ENCODE measurements around the gene EHF.
"Not testable (repeated sequence)": the region's sequence is repeated elsewhere in the genome, so short reads cannot be mapped to it uniquely, and the experiment has no call there.

Gene EHF

GRCh38 chr11:34665077-34665835, 44.4 kb downstream of the EHF start:
- no peak for DNase-seq (ENCODE audit: low read depth in 2 of 2, low spot score in 1 of 2)

- DNase-seq (ENCODE audit: low read depth in 2 of 2, low spot score in 1 of 2), result no peak
Observed at GRCh38 chr11:34667810-34668582, 47.1 kb downstream of the EHF start.

GRCh38 chr11:34668583-34669053, 47.7 kb downstream of the EHF start:
- DNase-seq (ENCODE audit: low read depth in 2 of 2, low spot score in 1 of 2), result no peak

DNA sequence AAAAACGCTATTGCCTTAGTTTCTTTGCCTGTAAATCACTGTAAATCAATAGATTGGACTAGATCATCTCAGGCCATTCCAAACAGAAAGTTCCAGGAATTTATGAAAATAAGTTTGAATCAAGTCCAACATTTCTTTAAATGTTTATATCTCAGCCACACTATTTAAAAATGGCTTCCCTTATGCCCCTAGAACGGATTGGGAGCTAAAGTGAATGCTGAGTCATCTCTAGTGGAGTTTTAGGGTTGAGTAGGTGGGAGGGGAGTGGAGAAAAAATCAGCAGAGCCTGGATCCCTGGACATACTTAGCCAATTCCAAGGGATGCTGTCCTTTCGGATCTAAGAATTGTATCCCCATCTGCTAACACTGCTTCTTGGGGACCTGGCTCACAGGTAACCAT, 48.6 kb downstream of the EHF start:
- no peak for DNase-seq (ENCODE audit: low read depth in 2 of 2, low spot score in 1 of 2)

DNA sequence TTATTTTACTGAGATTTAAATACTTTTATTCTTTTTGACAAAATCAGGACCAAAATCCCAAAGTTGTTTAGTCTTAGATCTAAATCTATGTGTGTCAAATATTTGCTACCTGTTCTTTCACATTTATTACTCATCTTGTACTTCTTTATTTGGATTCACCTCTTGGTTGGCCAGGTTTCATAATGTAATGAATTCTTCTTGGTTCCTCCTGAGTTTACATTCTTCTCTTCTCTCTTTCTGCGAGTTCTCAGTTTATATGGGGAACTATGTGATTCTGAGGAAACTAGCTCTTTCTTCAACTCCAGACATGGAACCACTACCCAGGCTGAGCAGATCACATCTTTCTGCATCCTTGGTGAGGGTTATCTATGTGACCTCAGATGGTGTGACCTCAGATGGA, 50.2 kb downstream of the EHF start:
- no peak for DNase-seq (ENCODE audit: low read depth in 2 of 2, low spot score in 1 of 2)

DNA sequence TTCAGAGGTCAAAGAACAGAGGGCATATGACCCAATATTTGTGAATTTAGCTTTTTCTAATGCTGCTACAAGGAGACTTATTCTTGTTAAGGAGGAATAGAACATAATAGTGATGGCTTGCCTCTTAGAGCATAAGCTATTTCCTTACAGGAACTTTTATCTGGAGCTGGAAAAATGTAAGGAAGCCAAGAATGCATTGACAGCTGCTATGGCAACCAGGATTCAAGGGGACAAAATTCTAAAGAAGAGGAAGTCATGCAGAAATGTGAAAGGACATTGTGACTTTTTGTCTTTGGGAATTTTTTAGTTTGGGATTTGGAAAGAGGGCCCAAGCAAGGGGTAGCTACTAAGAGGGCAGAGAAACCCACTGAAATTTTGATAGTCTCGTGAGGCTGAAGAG, 51.1 kb downstream of the EHF start:
- no peak for DNase-seq (ENCODE audit: low read depth in 2 of 2, low spot score in 1 of 2)

- DNase-seq (ENCODE audit: low read depth in 2 of 2, low spot score in 1 of 2), result no peak
Observed at GRCh38 chr11:34674038-34674437, 53.1 kb downstream of the EHF start.

GRCh38 chr11:34676227-34676626, 55.3 kb downstream of the EHF start:
- DNase-seq (ENCODE audit: low read depth in 2 of 2, low spot score in 1 of 2), result no peak

DNA sequence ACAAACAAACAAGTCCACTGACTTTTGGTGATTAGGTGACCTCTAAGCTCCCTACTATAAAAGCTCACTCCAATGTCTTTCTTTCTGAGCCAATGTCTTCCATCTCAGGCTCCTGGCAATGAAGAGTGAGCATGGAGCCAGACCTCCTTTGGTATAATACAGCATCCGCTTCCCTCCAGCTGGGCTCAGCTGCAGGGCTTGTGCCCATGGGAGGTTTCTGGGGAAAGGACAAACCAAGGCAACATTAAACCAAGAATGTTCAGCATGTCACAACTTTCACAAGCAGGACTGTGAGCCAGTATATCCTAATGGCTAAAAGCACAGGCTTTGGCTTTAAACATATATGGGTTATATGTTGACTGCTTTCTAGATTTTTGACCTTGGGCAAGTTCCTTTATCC, 58.8 kb downstream of the EHF start:
- DNase-seq (ENCODE audit: low read depth in 2 of 2, low spot score in 1 of 2), result no peak

DNA sequence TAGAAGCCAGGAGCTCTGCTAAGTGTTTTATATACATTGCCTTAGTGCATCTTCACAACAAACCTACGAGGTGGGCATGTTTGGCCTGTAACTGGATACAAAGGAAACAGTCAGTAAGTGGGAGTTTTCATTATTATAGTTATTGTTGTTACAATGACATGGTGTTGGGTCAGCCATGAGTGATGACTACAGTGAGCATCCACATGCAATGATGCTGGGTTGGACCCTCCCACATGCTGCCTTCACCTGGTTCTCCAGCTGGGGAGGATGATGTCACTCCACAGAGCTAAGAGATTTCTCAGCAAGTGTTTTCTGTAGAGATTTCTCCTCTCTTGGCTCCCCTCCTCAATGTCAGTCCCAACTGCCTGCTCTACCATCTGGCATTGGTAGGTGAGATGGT, 59.3 kb downstream of the EHF start:
- DNase-seq (ENCODE audit: low read depth in 2 of 2, low spot score in 1 of 2), result no peak

- DNase-seq (ENCODE audit: low read depth in 2 of 2, low spot score in 1 of 2), result no peak
Observed at GRCh38 chr11:34680918-34681586, 60.2 kb downstream of the EHF start.

DNA sequence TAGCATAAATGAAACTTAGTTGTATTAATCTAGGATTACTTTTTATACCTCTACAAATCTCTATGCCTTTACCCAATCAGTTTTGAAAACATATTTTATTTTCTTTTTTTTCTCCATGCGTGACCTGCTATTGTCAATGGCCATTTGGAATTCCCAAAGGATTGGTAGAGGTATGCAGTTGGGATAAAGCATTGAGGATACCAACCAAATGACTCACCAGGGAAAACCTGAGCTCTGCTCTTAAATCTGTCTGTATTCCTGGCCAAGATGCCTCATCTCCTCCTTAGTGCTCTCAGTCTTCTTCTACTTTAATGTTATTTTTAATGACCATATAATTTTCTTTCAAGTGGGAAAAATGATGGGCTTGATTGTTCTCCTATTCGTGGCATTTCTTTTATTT, 61.9 kb downstream of the EHF start:
- DNase-seq (ENCODE audit: low read depth in 2 of 2, low spot score in 1 of 2), result no peak

DNA sequence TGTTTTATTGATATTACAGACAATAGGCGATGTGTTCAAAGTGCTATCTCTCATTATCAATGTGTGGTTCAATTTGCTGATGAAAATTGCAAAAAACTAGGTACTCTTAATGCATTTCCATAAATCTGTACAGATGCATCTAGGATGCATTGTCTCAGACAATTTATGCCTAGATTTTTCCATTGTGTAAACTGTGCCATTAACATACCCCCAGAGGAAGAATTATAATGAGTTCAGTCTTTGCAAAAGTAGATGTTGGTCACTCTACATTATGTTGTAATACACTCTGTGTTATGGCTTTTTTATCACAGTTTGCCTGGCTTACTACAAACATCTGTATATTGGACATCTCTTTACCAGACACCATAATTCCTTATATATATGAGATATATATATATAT, 62.5 kb downstream of the EHF start:
- no peak for DNase-seq (ENCODE audit: low read depth in 2 of 2, low spot score in 1 of 2)

DNA sequence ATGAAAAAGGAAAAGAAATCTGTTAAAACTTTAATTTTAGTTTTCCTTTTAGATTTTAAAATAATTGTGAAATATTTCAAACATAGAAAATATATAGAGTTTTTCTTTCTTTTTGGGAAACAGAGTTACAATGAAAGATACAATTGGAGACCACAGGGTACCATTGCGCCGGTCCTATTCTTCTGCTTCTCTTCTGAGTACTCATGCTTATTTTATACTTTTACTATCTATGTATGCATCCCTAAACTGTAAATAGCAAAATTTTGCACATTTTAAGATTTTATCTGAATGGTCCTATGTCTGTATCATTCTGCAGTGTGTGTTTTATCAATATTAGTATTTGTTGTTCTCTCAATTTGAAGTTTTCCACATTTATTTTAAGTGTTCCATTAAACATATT, 65.0 kb downstream of the EHF start:
- no peak for DNase-seq (ENCODE audit: low read depth in 2 of 2, low spot score in 1 of 2)

DNA sequence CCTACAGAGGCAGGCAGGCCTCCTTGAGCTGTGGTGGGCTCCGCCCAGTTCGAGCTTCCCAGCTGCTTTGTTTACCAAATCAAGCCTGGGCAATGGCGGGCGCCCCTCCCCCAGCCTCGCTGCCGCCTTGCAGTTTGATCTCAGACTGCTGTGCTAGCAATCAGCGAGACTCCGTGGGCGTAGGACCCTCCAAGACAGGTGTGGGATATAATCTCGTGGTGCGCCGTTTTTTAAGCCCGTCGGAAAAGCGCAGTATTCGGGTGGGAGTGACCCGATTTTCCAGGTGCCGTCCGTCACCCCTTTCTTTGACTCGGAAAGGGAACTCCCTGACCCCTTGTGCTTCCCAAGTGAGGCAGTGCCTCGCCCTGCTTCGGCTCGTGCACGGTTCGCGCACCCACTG, 71.4 kb downstream of the EHF start:
- not testable (repeated sequence) for DNase-seq (ENCODE audit: low read depth in 2 of 2, low spot score in 1 of 2)

DNA sequence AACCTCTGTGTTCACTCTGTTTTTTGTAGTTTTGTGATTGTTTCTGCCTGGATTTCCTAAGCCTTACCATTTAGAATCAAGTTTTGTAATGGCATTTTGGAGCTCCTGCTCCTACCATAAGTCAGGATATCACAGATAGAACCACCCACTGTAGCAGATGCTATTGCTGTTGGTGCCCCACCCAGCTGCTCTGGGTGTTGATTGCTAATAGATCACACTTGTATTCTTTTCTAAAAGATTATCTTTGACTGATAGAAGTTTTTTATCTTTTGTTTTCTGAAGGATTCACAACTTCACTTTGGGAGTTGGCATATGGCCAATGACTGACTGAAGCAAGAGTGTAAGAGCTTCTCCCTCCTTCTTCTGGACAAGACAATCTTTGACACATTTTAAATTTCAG, 76.0 kb downstream of the EHF start:
- DNase-seq (ENCODE audit: low read depth in 2 of 2, low spot score in 1 of 2), result no peak

DNA sequence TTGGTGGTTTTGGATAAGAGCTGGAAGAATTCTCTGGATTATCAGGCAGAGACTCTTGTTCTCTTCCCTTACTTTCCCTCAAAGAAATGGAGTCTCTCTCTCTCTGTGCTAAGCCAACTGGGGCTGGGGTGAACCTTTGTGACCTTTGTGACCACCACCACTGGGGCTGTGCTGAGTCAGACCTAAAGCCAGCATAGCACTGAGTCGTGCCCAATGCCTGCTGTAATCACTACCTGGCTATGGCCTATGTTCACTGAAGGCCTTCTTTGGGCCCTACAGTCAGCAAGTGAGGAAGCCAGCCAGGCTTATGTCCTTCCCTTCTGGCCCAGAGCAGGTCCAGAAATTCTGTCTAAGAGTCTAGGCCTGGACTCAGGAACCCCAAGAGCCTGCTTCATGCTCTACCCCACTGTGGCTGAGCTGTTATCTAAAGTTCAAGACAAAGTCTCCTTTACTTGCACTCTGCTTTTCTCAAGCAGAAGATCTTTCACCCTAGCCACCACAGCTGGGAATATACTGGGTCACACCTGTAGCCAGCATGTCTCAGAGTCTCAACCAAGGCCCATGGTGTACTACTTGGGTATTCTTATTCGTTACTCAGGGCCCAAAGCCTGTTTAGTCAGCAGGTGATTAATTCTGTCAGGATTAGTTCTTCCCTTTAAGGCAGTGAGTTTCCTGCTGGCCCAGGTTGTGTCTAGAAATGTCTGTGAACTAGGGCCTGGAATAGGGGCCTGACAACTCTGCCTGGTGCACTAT, 86.0 kb downstream of the EHF start:
- DNase-seq (ENCODE audit: low read depth in 2 of 2, low spot score in 1 of 2), result no peak

DNA sequence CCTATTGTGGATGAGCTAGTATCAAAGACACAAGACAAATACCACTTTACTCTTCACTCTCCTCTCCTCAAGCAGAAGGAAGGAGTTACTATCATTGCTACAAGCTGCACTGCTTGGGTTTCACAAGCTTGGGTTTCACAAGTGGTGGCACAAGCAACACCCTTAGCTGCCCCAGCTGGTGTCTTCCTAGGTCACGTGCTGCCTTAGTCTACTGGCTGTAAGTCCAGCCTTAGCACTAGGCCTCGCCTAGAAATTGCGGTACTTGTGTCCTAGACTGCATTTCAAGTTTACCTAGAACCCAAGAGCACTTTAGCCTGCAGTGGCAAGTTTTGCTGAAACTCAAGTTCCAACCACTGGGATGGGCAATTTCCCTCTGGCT, 86.6 kb downstream of the EHF start:
- no peak for DNase-seq (ENCODE audit: low read depth in 2 of 2, low spot score in 1 of 2)

Data from stimulated activated CD8-positive, alpha-beta memory T cell treated with anti-CD3 and anti-CD28 coated beads, Interleukin-4, amount 100 ng/mL, for 4 hours (primary cell).